WTC11 (cell line): Measurements from ENCODE around the gene TRAPPC3. TPM values are rescaled to one million over a fixed set of nuclear protein-coding genes. Genes with fewer than 3 reads are reported as not detected.

ENCODE experiments used
- ATAC-seq: fragments of 200-7000 bp; cut with Tn5 transposase; 2 replicates; pipeline ENCODE4 v1.10.0; 2021; ENCODE audit warnings: mild to moderate bottlenecking, moderate library complexity
- CTCF ChIA-PET: fragments of 300-600 bp; sonication (Branson Sonifier 250); formaldehyde crosslinking; loops from one replicate; lab custom pipeline; 2021; ENCODE audit warnings: antibody characterized with exemption; lab: Charles Lee
- POLR2A ChIA-PET: fragments of 350-600 bp; sonication (Branson Sonifier 250); formaldehyde crosslinking; loops from one replicate; lab custom pipeline; 2021; ENCODE audit warnings: antibody characterized with exemption; lab: Charles Lee
- DNase-seq: peaks from one replicate; pipeline ENCODE4 v3.0.0; 2021; ENCODE audit warnings: low spot score
- H3K27ac Mint-ChIP-seq: 2 replicates; pipeline ENCODE4 v1.8.0; 2021; ENCODE audit warnings: mixed read lengths
- H3K27me3 Mint-ChIP-seq: 2 replicates; pipeline ENCODE4 v1.8.0; 2021; ENCODE audit warnings: low read depth, mild to moderate bottlenecking, moderate library complexity, mixed read lengths
- H3K36me3 Mint-ChIP-seq: 2 replicates; pipeline ENCODE4 v1.8.0; 2021; ENCODE audit warnings: mixed read lengths
- H3K4me1 Mint-ChIP-seq: 2 replicates; pipeline ENCODE4 v1.8.0; 2022; ENCODE audit warnings: mixed read lengths
- H3K4me3 Mint-ChIP-seq: 2 replicates; pipeline ENCODE4 v1.8.0; 2021; ENCODE audit warnings: mild to moderate bottlenecking, moderate library complexity, mixed read lengths
- H3K9me3 Mint-ChIP-seq: 2 replicates; pipeline ENCODE4 v1.8.0; 2021; ENCODE audit warnings: mixed read lengths
- ELF4 ChIP-seq: sonication (generic); formaldehyde crosslinking; IDR thresholded peaks from 2 replicates; pipeline ENCODE4 v1.8.1; 2022; ENCODE audit warnings: low read depth, mild to moderate bottlenecking, moderate library complexity, missing genetic modification reagents
- ETV6 ChIP-seq: sonication (generic); formaldehyde crosslinking; IDR thresholded peaks from 2 replicates; pipeline ENCODE4 v1.8.1; 2022; ENCODE audit warnings: mild to moderate bottlenecking, missing genetic modification reagents
- FOXK1 ChIP-seq: sonication (generic); formaldehyde crosslinking; IDR thresholded peaks from 2 replicates; pipeline ENCODE4 v1.8.0; 2022; ENCODE audit warnings: mild to moderate bottlenecking, moderate library complexity, missing genetic modification reagents
- NFE2L1 ChIP-seq: sonication (generic); formaldehyde crosslinking; IDR thresholded peaks from 2 replicates; pipeline ENCODE4 v1.8.1; 2023; ENCODE audit warnings: missing genetic modification reagents
- NFYB ChIP-seq: sonication (generic); formaldehyde crosslinking; conservative IDR thresholded peaks from 2 replicates; pipeline ENCODE4 v1.8.0; 2022; ENCODE audit warnings: low read depth, missing genetic modification reagents
- OVOL2 ChIP-seq: fragments of 250-450 bp; sonication (Bioruptor Pico); IDR thresholded peaks from 2 replicates; pipeline ENCODE4 v1.9.0; 2021; ENCODE audit warnings: mild to moderate bottlenecking, borderline replicate concordance
- SMAD4 ChIP-seq: sonication (generic); formaldehyde crosslinking; IDR thresholded peaks from 2 replicates; pipeline ENCODE4 v1.8.0; 2022; ENCODE audit warnings: mild to moderate bottlenecking, missing genetic modification reagents
- SP1 ChIP-seq: sonication (generic); formaldehyde crosslinking; conservative IDR thresholded peaks from 2 replicates; pipeline ENCODE4 v1.8.1; 2022; ENCODE audit warnings: missing genetic modification reagents
- TCF7 ChIP-seq: sonication (generic); formaldehyde crosslinking; IDR thresholded peaks from 2 replicates; pipeline ENCODE4 v1.8.0; 2022; ENCODE audit warnings: mild to moderate bottlenecking, low read depth, missing genetic modification reagents, moderate library complexity
- ZBTB21 ChIP-seq: sonication (generic); formaldehyde crosslinking; IDR thresholded peaks from 2 replicates; pipeline ENCODE4 v1.8.1; 2023; ENCODE audit warnings: mild to moderate bottlenecking, missing genetic modification reagents, borderline replicate concordance
- ZNF263 ChIP-seq: sonication (generic); formaldehyde crosslinking; IDR thresholded peaks from 2 replicates; pipeline ENCODE4 v1.8.1; 2022; ENCODE audit warnings: low read depth, mild to moderate bottlenecking, moderate library complexity, missing genetic modification reagents
- total RNA-seq: library from RNA; stranded (reverse); gene quantifications from 3 replicates; pipeline ENCODE4 v1.2.3, GENCODE V29; 2021
- TF ChIP-seq, protein P1 (sequence below): sonication (generic); formaldehyde crosslinking; IDR thresholded peaks from 2 replicates; pipeline ENCODE4 v1.8.1; 2023; ENCODE audit warnings: mild to moderate bottlenecking, moderate library complexity, missing genetic modification reagents
- TF ChIP-seq, protein P2 (sequence below): sonication (generic); formaldehyde crosslinking; IDR thresholded peaks from 2 replicates; pipeline ENCODE4 v1.8.0; 2023; ENCODE audit warnings: missing genetic modification reagents
- TF ChIP-seq, protein P3 (sequence below): sonication (generic); formaldehyde crosslinking; IDR thresholded peaks from 2 replicates; pipeline ENCODE4 v1.8.0; 2022; ENCODE audit warnings: missing genetic modification reagents
- TF ChIP-seq, protein P4 (sequence below): sonication (generic); formaldehyde crosslinking; conservative IDR thresholded peaks from 2 replicates; pipeline ENCODE4 v1.8.1; 2022; ENCODE audit warnings: mild to moderate bottlenecking, missing genetic modification reagents
- TF ChIP-seq, protein P5 (sequence below): sonication (generic); formaldehyde crosslinking; IDR thresholded peaks from 2 replicates; pipeline ENCODE4 v1.8.0; 2022; ENCODE audit warnings: mild to moderate bottlenecking, missing genetic modification reagents
- TF ChIP-seq, protein P6 (sequence below): fragments of 250-450 bp; sonication (Bioruptor Pico); IDR thresholded peaks from 2 replicates; pipeline ENCODE4 v1.8.0; 2021; ENCODE audit warnings: mild to moderate bottlenecking

The TRAPPC3 gene
- total RNA-seq, 1 experiment from 2014 or later, result 48.9 TPM

DNA sequence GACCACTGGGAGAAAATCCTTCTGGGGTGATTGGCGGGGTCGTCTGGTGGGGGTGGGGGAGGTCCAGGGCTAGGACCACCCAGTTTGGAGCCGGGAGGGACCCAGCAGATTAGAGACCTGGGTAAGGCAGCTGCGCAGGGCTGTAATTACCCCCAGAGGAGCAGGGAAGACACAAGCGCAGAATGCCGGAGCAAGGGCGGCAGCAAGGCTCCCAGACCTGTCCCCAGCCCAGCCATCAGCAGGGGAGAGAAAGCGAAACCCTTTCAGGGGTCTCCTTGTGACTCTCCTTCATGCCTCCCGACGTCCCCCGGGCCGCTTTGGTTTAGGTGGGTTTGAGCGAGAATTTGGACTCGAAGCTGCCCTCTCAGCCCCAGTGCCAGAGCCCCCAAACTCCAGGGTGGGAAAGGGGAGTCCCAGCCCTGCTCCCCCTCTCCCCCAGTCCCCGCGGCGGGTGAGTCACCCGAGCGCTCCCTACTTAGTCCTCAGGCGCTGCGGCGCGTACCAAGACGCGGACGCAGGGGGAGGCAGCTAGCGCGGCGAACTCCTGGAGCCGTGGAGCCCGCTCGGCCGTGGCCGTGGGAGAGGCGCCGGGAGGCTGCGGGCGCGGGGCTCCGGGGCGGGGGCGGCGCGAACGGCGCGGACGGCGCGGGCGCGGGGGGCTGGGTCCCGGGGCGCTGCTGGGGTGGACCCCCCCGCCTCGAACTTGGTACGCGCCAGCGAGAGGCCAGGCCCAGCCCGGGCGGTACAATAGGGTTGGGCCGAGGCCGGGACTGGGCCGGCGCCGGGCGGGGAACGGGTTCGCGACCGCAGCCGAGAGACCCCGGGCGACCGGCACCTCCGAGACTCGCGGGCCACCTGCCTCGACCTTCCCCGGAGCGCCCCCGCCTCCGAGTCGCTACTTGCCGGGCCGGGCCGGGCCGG lies 6.4 kb upstream of the TRAPPC3 start, which contains the start of gene MAP7D1:
Gene MAP7D1 (plus strand): TSS at position 753 of the 921 bp plus-strand sequence. CDS start 258 bp downstream, outside the sequence.
- H3K9me3 Mint-ChIP-seq, result no peaks in the 10 kb centered on the region
- no peak within 1 kb of the TSS for H3K27ac Mint-ChIP-seq
- peaks cover 43% of the 10 kb centered on the region for H3K4me1 Mint-ChIP-seq
- TF ChIP-seq, protein P1, sequence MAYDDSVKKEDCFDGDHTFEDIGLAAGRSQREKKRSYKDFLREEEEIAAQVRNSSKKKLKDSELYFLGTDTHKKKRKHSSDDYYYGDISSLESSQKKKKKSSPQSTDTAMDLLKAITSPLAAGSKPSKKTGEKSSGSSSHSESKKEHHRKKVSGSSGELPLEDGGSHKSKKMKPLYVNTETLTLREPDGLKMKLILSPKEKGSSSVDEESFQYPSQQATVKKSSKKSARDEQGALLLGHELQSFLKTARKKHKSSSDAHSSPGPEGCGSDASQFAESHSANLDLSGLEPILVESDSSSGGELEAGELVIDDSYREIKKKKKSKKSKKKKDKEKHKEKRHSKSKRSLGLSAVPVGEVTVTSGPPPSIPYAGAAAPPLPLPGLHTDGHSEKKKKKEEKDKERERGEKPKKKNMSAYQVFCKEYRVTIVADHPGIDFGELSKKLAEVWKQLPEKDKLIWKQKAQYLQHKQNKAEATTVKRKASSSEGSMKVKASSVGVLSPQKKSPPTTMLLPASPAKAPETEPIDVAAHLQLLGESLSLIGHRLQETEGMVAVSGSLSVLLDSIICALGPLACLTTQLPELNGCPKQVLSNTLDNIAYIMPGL, result 0 out of 2 replicates have a peak, but pooled peaks have one; percentile 11
- TF ChIP-seq ELF4 (CRISPR knock-in tag) (no peak), ETV6 (CRISPR knock-in tag) (0 out of 2 replicates have a peak, but pooled peaks have one; percentile 58), SP1 (CRISPR knock-in tag) (peak; percentile 30; the same call in 1 of the 2 replicates), FOXK1 (CRISPR knock-in tag) (peak; percentile 24; the same call in 1 of the 2 replicates), ZBTB21 (CRISPR knock-in tag) (no peak), ZNF263 (CRISPR knock-in tag) (peak; percentile 16; the same call in 1 of the 2 replicates), NFE2L1 (CRISPR knock-in tag) (no peak)
- TF ChIP-seq, protein P2, sequence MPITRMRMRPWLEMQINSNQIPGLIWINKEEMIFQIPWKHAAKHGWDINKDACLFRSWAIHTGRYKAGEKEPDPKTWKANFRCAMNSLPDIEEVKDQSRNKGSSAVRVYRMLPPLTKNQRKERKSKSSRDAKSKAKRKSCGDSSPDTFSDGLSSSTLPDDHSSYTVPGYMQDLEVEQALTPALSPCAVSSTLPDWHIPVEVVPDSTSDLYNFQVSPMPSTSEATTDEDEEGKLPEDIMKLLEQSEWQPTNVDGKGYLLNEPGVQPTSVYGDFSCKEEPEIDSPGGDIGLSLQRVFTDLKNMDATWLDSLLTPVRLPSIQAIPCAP (CRISPR knock-in tag), result 0 out of 2 replicates have a peak, but pooled peaks have one; percentile 39
- TF ChIP-seq, protein P3, sequence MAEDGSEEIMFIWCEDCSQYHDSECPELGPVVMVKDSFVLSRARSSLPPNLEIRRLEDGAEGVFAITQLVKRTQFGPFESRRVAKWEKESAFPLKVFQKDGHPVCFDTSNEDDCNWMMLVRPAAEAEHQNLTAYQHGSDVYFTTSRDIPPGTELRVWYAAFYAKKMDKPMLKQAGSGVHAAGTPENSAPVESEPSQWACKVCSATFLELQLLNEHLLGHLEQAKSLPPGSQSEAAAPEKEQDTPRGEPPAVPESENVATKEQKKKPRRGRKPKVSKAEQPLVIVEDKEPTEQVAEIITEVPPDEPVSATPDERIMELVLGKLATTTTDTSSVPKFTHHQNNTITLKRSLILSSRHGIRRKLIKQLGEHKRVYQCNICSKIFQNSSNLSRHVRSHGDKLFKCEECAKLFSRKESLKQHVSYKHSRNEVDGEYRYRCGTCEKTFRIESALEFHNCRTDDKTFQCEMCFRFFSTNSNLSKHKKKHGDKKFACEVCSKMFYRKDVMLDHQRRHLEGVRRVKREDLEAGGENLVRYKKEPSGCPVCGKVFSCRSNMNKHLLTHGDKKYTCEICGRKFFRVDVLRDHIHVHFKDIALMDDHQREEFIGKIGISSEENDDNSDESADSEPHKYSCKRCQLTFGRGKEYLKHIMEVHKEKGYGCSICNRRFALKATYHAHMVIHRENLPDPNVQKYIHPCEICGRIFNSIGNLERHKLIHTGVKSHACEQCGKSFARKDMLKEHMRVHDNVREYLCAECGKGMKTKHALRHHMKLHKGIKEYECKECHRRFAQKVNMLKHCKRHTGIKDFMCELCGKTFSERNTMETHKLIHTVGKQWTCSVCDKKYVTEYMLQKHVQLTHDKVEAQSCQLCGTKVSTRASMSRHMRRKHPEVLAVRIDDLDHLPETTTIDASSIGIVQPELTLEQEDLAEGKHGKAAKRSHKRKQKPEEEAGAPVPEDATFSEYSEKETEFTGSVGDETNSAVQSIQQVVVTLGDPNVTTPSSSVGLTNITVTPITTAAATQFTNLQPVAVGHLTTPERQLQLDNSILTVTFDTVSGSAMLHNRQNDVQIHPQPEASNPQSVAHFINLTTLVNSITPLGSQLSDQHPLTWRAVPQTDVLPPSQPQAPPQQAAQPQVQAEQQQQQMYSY (CRISPR knock-in tag), result peak; percentile 45; the same call in 1 of the 2 replicates
- ChIA-PET CTCF (interaction anchor here (1.1 to 2.6 kb wide), 12 partner anchors 20 to 187 kb away, joined by 3 to 22 read pairs (median 6); partner anchors contain the start of genes SH3D21 and THRAP3), POLR2A (interaction anchor here (0.6 to 1.8 kb wide), 8 partner anchors 20 to 242 kb away, joined by 3 to 12 read pairs (median 4); partner anchors contain the start of genes LSM10 and THRAP3)
- H3K27me3 Mint-ChIP-seq, result peaks cover 37% of the 10 kb centered on the region
- ATAC-seq, result peak; percentile 43
- H3K4me3 Mint-ChIP-seq, result peak within 1 kb of the TSS; percentile 79
- no peaks in the 10 kb centered on the region for H3K36me3 Mint-ChIP-seq
- peak; percentile 80 for DNase-seq

DNA sequence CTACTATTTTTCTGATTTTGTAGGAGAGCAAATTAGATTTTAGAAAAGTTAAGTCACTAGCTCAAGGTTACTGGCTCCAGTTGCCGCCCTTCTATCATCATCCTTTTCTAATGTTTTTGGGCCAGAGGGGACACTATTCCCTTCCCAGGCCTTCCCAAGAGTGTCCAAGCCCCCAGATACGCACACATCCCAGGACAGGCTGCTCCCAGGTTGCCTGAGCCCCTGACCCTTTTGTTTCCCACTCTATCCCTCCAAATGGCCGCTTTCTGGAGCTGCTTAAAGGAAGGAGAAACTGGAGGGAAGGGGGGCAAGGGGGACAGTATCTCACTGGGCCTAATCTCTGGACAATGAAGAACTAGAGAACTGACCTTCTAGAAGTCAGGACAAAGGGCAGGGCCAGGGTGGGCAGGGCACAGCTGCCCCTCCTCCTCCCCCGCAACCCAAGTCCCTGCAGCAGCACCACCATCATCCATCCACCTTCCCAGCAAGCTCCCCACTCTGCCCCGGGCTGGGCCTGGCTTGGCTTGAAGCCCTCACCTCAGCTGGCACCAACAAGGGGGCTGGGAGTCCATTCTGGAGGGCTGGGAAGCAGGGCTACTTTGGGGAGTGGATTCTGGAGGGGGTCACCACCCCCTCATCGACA lies 5.6 kb upstream of the TRAPPC3 start:
- Mint-ChIP-seq H3K4me1 (peaks cover 46% of the 10 kb centered on the region), H3K27me3 (peaks cover 37% of the 10 kb centered on the region)
- peak; percentile 38 for DNase-seq
- no peak for TF ChIP-seq NFYB (CRISPR knock-in tag)
- no peak for TF ChIP-seq TCF7 (CRISPR knock-in tag)
- no peak for TF ChIP-seq SMAD4
- no peak for TF ChIP-seq FOXK1 (CRISPR knock-in tag)
- no peak for TF ChIP-seq OVOL2
- TF ChIP-seq, protein P4, sequence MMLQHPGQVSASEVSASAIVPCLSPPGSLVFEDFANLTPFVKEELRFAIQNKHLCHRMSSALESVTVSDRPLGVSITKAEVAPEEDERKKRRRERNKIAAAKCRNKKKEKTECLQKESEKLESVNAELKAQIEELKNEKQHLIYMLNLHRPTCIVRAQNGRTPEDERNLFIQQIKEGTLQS (CRISPR knock-in tag), result no peak
- TF ChIP-seq, protein P5, sequence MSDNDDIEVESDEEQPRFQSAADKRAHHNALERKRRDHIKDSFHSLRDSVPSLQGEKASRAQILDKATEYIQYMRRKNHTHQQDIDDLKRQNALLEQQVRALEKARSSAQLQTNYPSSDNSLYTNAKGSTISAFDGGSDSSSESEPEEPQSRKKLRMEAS (CRISPR knock-in tag), result no peak
- TF ChIP-seq, protein P6, sequence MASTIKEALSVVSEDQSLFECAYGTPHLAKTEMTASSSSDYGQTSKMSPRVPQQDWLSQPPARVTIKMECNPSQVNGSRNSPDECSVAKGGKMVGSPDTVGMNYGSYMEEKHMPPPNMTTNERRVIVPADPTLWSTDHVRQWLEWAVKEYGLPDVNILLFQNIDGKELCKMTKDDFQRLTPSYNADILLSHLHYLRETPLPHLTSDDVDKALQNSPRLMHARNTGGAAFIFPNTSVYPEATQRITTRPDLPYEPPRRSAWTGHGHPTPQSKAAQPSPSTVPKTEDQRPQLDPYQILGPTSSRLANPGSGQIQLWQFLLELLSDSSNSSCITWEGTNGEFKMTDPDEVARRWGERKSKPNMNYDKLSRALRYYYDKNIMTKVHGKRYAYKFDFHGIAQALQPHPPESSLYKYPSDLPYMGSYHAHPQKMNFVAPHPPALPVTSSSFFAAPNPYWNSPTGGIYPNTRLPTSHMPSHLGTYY, result no peak
- TF ChIP-seq, all 79 proteins: peak for 0
- no peak for ATAC-seq
- Mint-ChIP-seq H3K36me3 (no peaks in the 10 kb centered on the region), H3K4me3 (peak overlapping the region; percentile 69), H3K27ac (no peak overlapping the region), H3K9me3 (no peaks in the 10 kb centered on the region)
- ChIA-PET CTCF (interaction anchor here (1.1 to 2.3 kb wide), 4 partner anchors 21 to 152 kb away, joined by 3 to 22 read pairs (median 4); partner anchors contain the start of gene SH3D21), POLR2A (interaction anchor here (0.6 to 1.3 kb wide), 4 partner anchors 24 to 243 kb away, joined by 3 to 7 read pairs (median 4); partner anchors contain the start of gene LSM10)
